Karpas-422 (cell line): Measurements from ENCODE around the gene PIK3R5. TPM values are rescaled to one million over a fixed set of nuclear protein-coding genes. Genes with fewer than 3 reads are reported as not detected.

Source experiments
- DNase-seq: peaks from one replicate; pipeline ENCODE4 v3.0.0-alpha.2; 2015
- H2AFZ ChIP-seq: fragments of 200-600 bp; sonication (generic); 2 replicates; pipeline ENCODE4 v1.6.1; 2014; ENCODE audit warnings: antibody characterized with exemption, low read length, mixed read lengths
- H3K27ac ChIP-seq: fragments of 200-600 bp; sonication (generic); 2 replicates; pipeline ENCODE4 v1.5.1; 2014; ENCODE audit warnings: mild to moderate bottlenecking, low read length, moderate library complexity
- H3K27me3 ChIP-seq: fragments of 200-600 bp; sonication (generic); 2 replicates; pipeline ENCODE4 v1.6.1; 2014; ENCODE audit warnings: low read length, mixed read lengths
- H3K36me3 ChIP-seq: fragments of 200-600 bp; sonication (generic); 2 replicates; pipeline ENCODE4 v1.6.1; 2014; ENCODE audit warnings: low read length, mixed read lengths; ENCODE audit not compliant: insufficient read depth
- H3K4me1 ChIP-seq: fragments of 200-600 bp; sonication (generic); 2 replicates; pipeline ENCODE4 v1.6.1; 2014; ENCODE audit warnings: mild to moderate bottlenecking, low read length, mixed read lengths
- H3K4me2 ChIP-seq: fragments of 200-600 bp; sonication (generic); 2 replicates; pipeline ENCODE4 v1.6.1; 2014; ENCODE audit warnings: low read length, low read depth, mild to moderate bottlenecking; ENCODE audit not compliant: poor library complexity, severe bottlenecking
- H3K4me3 ChIP-seq: fragments of 200-600 bp; sonication (generic); 2 replicates; pipeline ENCODE4 v1.5.1; 2014; ENCODE audit warnings: mild to moderate bottlenecking, antibody characterized with exemption, low read length, mixed read lengths
- H3K79me2 ChIP-seq: fragments of 200-600 bp; sonication (generic); 2 replicates; pipeline ENCODE4 v1.6.1; 2014; ENCODE audit warnings: mild to moderate bottlenecking, low read length, mixed read lengths
- H3K9ac ChIP-seq: fragments of 200-600 bp; sonication (generic); 2 replicates; pipeline ENCODE4 v1.6.0; 2014; ENCODE audit warnings: low read length
- H3K9me2 ChIP-seq: fragments of 200-600 bp; sonication (generic), shearing (Covaris generic); replicated peaks from 2 replicates; pipeline ENCODE4 v1.6.0; 2014; ENCODE audit warnings: mild to moderate bottlenecking, low read length, moderate library complexity; ENCODE audit not compliant: insufficient read depth
- H3K9me3 ChIP-seq: fragments of 300-700, 200-600 bp; sonication (generic); 2 replicates; pipeline ENCODE4 v1.6.1; 2014; ENCODE audit warnings: low read length, mixed read lengths
- H4K20me1 ChIP-seq: fragments of 200-600 bp; sonication (generic); 2 replicates; pipeline ENCODE4 v1.6.1; 2014; ENCODE audit warnings: mild to moderate bottlenecking, antibody characterized with exemption, low read length, low read depth; ENCODE audit not compliant: insufficient read depth
- total RNA-seq: library from RNA; depleted of rRNA; stranded (reverse); fragments of >200 nt; shearing (Covaris generic); gene quantifications from 2 replicates; pipeline ENCODE4 v1.2.3, GENCODE V29; 2014; ENCODE audit warnings: low replicate concordance

PIK3R5 gene
- total RNA-seq, 1 experiment from 2014 or later = not detected

DNA sequence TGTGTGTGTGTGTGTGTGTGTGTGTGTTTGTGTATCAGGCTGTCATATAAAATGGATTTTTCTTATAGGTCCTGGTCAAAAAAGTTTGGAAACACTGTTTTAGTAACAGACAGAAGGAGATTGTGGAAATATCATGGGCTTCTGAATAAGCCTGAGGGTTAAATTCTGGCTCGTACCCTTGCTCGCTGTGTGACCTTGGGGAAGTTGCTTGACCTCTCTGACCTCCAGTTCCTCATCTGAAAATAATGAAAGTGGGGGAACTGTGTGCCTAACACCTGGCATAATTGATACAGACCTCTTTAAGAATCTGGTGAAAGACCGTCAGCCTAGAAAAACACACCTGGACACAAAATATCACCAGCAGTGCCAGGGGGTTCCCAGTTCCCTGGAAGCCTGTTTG is 72.4 kb downstream of the PIK3R5 start:
- no peak overlapping the region for H3K27ac ChIP-seq
- no peaks in the 10 kb centered on the region for H3K9me2 ChIP-seq
- H3K9ac ChIP-seq = no peak overlapping the region
- H3K27me3 ChIP-seq = no peaks in the 10 kb centered on the region
- no peaks in the 10 kb centered on the region for H3K79me2 ChIP-seq
- H2AFZ ChIP-seq = no peak overlapping the region
- H4K20me1 ChIP-seq = no peaks in the 10 kb centered on the region
- H3K4me2 ChIP-seq = no peak overlapping the region
- no peaks in the 10 kb centered on the region for H3K4me1 ChIP-seq
- H3K4me3 ChIP-seq = no peak overlapping the region
- no peaks in the 10 kb centered on the region for H3K9me3 ChIP-seq
- DNase-seq = no peak
- no peaks in the 10 kb centered on the region for H3K36me3 ChIP-seq

- no peaks in the 10 kb centered on the region for H3K36me3 ChIP-seq
- no peaks in the 10 kb centered on the region for H3K9me2 ChIP-seq
- no peak for DNase-seq
- H3K27me3 ChIP-seq = no peaks in the 10 kb centered on the region
- H3K79me2 ChIP-seq = no peaks in the 10 kb centered on the region
- no peaks in the 10 kb centered on the region for H4K20me1 ChIP-seq
- no peak overlapping the region for H3K4me2 ChIP-seq
- H3K27ac ChIP-seq = no peak overlapping the region
- no peak overlapping the region for H2AFZ ChIP-seq
- no peaks in the 10 kb centered on the region for H3K9me3 ChIP-seq
- no peak overlapping the region for H3K9ac ChIP-seq
- no peak overlapping the region for H3K4me3 ChIP-seq
- H3K4me1 ChIP-seq = no peaks in the 10 kb centered on the region
Measured at GRCh38 chr17:8892338-8892690, 73.2 kb downstream of the PIK3R5 start.

DNA sequence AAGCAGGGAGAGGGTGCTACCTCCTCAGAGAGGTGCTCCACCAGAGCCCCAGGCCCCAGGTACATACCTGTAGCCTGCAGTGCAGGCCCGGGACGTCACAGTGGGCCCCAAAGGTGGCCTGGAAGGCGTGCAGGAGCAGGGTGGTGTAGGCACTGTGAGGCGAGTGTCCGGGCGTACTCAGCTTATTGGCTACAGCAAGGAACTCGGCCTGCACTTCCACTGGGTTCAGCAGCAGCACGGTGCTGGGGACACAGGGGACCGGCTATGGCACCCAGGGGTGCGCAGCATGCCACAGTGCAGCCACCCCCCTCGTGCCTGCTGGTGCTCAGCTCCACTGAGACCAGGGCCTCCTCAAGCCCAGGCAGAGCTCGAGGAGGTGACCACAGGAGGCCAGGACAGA is 74.8 kb downstream of the PIK3R5 start:
- H3K9ac ChIP-seq = no peak overlapping the region
- H3K27ac ChIP-seq = no peak overlapping the region
- no peak overlapping the region for H3K4me3 ChIP-seq
- no peak overlapping the region for H3K4me2 ChIP-seq
- no peaks in the 10 kb centered on the region for H3K79me2 ChIP-seq
- H3K4me1 ChIP-seq = no peaks in the 10 kb centered on the region
- no peak overlapping the region for H2AFZ ChIP-seq
- H3K9me2 ChIP-seq = no peaks in the 10 kb centered on the region
- no peak for DNase-seq
- H3K27me3 ChIP-seq = no peaks in the 10 kb centered on the region
- no peaks in the 10 kb centered on the region for H3K9me3 ChIP-seq
- H4K20me1 ChIP-seq = no peaks in the 10 kb centered on the region
- no peaks in the 10 kb centered on the region for H3K36me3 ChIP-seq

- Histone ChIP-seq H3K4me1 (no peaks in the 10 kb centered on the region), H3K4me3 (no peak overlapping the region), H3K9me3 (no peaks in the 10 kb centered on the region), H2AFZ (no peak overlapping the region), H3K4me2 (no peak overlapping the region), H3K9ac (no peak overlapping the region), H3K27me3 (no peaks in the 10 kb centered on the region), H4K20me1 (no peaks in the 10 kb centered on the region), H3K79me2 (no peaks in the 10 kb centered on the region), H3K27ac (no peak overlapping the region), H3K9me2 (no peaks in the 10 kb centered on the region), H3K36me3 (no peaks in the 10 kb centered on the region)
- no peak for DNase-seq
Measured at GRCh38 chr17:8889458-8890210, 75.9 kb downstream of the PIK3R5 start.

DNA sequence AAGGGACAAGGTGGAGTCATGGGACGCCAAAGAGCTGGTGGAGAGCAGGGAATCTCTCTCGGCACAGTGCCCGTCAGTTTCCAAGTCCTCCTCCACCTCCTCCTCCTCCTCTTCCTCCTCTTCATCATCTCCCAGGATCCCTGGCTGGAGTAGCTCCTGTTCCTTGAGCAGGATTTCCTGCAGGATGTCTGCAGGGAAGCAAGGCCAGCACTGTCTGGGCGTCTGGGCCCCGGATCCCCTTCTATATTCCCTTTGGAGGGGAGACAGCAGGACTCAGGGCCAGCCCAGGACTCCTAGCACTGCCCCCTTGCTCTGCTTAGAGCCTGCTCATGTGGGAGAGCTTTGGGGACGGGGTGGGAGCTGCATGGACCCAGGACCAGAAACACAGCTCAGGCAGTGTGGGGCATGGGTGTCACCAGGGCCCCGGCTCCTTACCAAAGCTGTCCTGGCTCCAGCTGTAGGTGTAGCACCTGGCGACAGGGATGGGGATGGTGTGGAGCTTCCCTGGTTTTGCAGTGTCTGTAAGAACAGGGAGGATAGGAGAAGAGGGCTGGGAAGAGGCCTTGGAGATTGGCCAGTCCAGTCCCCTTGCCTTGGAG is 76.7 kb downstream of the PIK3R5 start:
- H3K9ac ChIP-seq = no peak overlapping the region
- no peak overlapping the region for H2AFZ ChIP-seq
- no peaks in the 10 kb centered on the region for H3K27me3 ChIP-seq
- H3K27ac ChIP-seq = no peak overlapping the region
- H3K36me3 ChIP-seq = no peaks in the 10 kb centered on the region
- H4K20me1 ChIP-seq = no peaks in the 10 kb centered on the region
- H3K79me2 ChIP-seq = no peaks in the 10 kb centered on the region
- H3K9me3 ChIP-seq = no peaks in the 10 kb centered on the region
- no peak overlapping the region for H3K4me2 ChIP-seq
- no peaks in the 10 kb centered on the region for H3K9me2 ChIP-seq
- no peak for DNase-seq
- no peak overlapping the region for H3K4me3 ChIP-seq
- H3K4me1 ChIP-seq = no peaks in the 10 kb centered on the region

DNA sequence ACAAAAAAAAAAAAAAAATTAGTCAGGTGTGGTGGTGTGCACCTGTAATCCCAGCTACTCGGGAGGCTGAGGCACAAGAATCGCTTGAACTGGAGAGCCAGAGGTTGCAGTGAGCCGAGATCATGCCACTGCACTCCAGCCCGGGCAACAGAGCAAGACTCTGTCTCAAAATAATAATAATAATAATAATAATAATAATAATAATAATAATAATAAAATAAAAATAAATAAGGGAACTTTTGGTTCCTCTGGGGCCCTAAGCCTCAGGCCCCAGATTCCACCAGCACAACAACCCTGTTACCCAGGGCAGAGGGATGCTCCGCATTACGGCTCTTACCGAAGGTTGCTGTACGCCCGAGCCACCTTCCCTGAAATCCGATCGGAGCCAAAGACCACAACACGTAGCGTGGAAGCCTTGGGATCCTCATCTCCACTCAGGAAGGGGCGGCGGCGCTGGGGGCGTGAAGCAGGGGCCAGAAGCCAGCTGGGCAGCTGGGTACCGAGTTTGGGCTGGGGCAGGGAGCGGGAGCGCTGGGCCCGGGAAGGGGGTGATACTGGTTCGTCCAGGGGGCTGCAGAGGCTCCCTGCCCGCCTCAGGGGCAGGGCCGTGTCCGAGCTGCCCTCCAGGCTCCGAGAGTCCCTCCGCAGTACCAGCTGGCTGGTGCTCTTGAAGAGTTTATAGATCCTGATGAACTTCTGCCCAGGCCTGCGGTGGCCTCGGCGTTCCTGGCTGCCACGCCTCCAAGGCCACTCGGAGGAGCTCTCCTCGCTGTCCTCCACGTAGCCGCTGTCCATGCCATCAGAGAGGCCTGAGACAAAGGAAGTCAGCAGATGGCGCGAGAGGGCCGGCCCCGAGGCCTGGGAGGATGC is 77.4 kb downstream of the PIK3R5 start:
- no peaks in the 10 kb centered on the region for H3K79me2 ChIP-seq
- no peaks in the 10 kb centered on the region for H4K20me1 ChIP-seq
- no peaks in the 10 kb centered on the region for H3K9me3 ChIP-seq
- no peak for DNase-seq
- H3K9me2 ChIP-seq = no peaks in the 10 kb centered on the region
- no peak overlapping the region for H3K9ac ChIP-seq
- no peaks in the 10 kb centered on the region for H3K27me3 ChIP-seq
- H3K4me1 ChIP-seq = no peaks in the 10 kb centered on the region
- H3K4me2 ChIP-seq = no peak overlapping the region
- no peak overlapping the region for H2AFZ ChIP-seq
- no peaks in the 10 kb centered on the region for H3K36me3 ChIP-seq
- H3K27ac ChIP-seq = no peak overlapping the region
- no peak overlapping the region for H3K4me3 ChIP-seq

DNA sequence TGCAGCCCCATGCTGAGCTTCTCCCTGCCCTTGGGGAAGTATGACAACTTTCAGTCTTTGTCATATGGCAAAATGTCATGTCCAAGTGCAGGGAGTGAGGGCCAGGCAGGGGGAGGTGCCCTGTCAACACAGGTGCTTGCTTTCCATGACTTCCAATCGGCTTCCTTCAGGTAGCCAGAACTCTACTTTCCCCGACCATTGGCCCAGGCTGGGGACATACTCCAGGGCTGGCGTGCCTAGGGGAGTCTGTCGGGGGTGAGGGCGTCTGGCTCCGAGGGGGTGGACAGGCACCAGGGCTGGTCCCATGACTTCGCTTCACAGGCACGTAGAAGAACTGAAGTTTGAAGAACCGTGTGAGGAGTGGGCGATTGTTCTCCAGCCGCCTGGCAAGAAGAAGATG is 78.2 kb downstream of the PIK3R5 start:
- Histone ChIP-seq H2AFZ (no peak overlapping the region), H3K4me3 (no peak overlapping the region), H3K27ac (no peak overlapping the region), H3K79me2 (no peaks in the 10 kb centered on the region), H3K27me3 (no peaks in the 10 kb centered on the region), H3K9me2 (no peaks in the 10 kb centered on the region), H4K20me1 (no peaks in the 10 kb centered on the region), H3K4me1 (no peaks in the 10 kb centered on the region), H3K9me3 (no peaks in the 10 kb centered on the region), H3K4me2 (no peak overlapping the region), H3K36me3 (no peaks in the 10 kb centered on the region), H3K9ac (no peak overlapping the region)
- DNase-seq = no peak

- no peak for DNase-seq
- Histone ChIP-seq H2AFZ (no peak overlapping the region), H3K9me3 (no peaks in the 10 kb centered on the region), H3K9me2 (no peaks in the 10 kb centered on the region), H4K20me1 (no peaks in the 10 kb centered on the region), H3K4me3 (no peak overlapping the region), H3K4me1 (no peaks in the 10 kb centered on the region), H3K27me3 (no peaks in the 10 kb centered on the region), H3K9ac (no peak overlapping the region), H3K36me3 (no peaks in the 10 kb centered on the region), H3K4me2 (no peak overlapping the region), H3K27ac (no peak overlapping the region), H3K79me2 (no peaks in the 10 kb centered on the region)
Measured at GRCh38 chr17:8885967-8886684, 79.4 kb downstream of the PIK3R5 start.
